K562 (cell line): Measurements from ENCODE around the gene ZW10. TPM values are rescaled to one million over a fixed set of nuclear protein-coding genes. Genes with fewer than 3 reads are reported as not detected.

Experiments
- CBX2 ChIP-seq: fragments of 200-600 bp; sonication (generic); IDR thresholded peaks from one replicate; pipeline ENCODE4 v1.6.1; 2012; ENCODE audit warnings: mild to moderate bottlenecking, low read length, inconsistent platforms; ENCODE audit not compliant: insufficient read depth, poor library complexity, severe bottlenecking
- DLX4 ChIP-seq: fragments of 250-450 bp; sonication (Bioruptor Pico); IDR thresholded peaks from 2 replicates; pipeline ENCODE4 v1.6.1; 2021; ENCODE audit warnings: mild to moderate bottlenecking
- ETS1 ChIP-seq: conservative IDR thresholded peaks from 2 replicates; pipeline ENCODE4 v1.6.1; 2011; ENCODE audit warnings: low read depth, mild to moderate bottlenecking, low read length; ENCODE audit not compliant: control insufficient read depth
- GMEB1 ChIP-seq: fragments of 250-450 bp; sonication (Bioruptor Pico); IDR thresholded peaks from 2 replicates; pipeline ENCODE4 v1.4.0; 2020; ENCODE audit warnings: mild to moderate bottlenecking
- HDAC1 ChIP-seq, 2 experiments: fragments of 450-650 bp; IDR thresholded peaks; 2 replicates each; pipeline ENCODE4 v1.6.1; 2016 to 2017; ENCODE audit warnings: inconsistent platforms in 1 of 2, mild to moderate bottlenecking in 1 of 2, moderate library complexity in 1 of 2
- HLTF ChIP-seq: fragments of 450-650 bp; IDR thresholded peaks from 2 replicates; pipeline ENCODE4 v1.6.1; 2016
- KLF1 ChIP-seq: fragments of 450-650 bp; IDR thresholded peaks from 2 replicates; pipeline ENCODE4 v1.6.1; 2016; ENCODE audit warnings: missing genetic modification characterization, missing compliant biosample characterization
- MAX ChIP-seq: sonication (generic); formaldehyde crosslinking; IDR thresholded peaks from 2 replicates; pipeline ENCODE4 v1.9.0; 2022; ENCODE audit warnings: mild to moderate bottlenecking, missing genetic modification reagents
- MAZ ChIP-seq, 2 experiments: fragments of 450-650 bp in 1 of 2; sonication (generic) in 1 of 2; formaldehyde crosslinking; IDR thresholded peaks in 1 of 2; conservative IDR thresholded peaks in 1 of 2; 2 replicates each; pipeline versions ENCODE4 v1.4.0 to v1.5.0; 2020; ENCODE audit warnings: mild to moderate bottlenecking in 1 of 2, missing genetic modification reagents in 1 of 2
- MEF2D ChIP-seq: conservative IDR thresholded peaks from 2 replicates; pipeline ENCODE4 v1.6.1; 2016; ENCODE audit warnings: low read depth, missing genetic modification characterization, missing compliant biosample characterization
- NR2F6 ChIP-seq: fragments of 450-650 bp; formaldehyde crosslinking; IDR thresholded peaks from 2 replicates; pipeline ENCODE4 v1.4.0; 2020; ENCODE audit warnings: mild to moderate bottlenecking
- RREB1 ChIP-seq: fragments of 250-450 bp; sonication (Bioruptor Pico); IDR thresholded peaks from 2 replicates; pipeline ENCODE4 v1.4.0; 2020
- ZBED1 ChIP-seq: IDR thresholded peaks from 2 replicates; pipeline ENCODE4 v1.6.1; 2014
- ZC3H8 ChIP-seq: fragments of 450-650 bp; IDR thresholded peaks from 2 replicates; pipeline ENCODE4 v1.6.1; 2017
- ZNF511 ChIP-seq: sonication (generic); formaldehyde crosslinking; IDR thresholded peaks from 2 replicates; pipeline ENCODE4 v1.8.0; 2022; ENCODE audit warnings: mild to moderate bottlenecking, missing genetic modification reagents
- ZNF76 ChIP-seq: fragments of 250-450 bp; sonication (Bioruptor Pico); IDR thresholded peaks from 2 replicates; pipeline ENCODE4 v1.4.0; 2020; ENCODE audit warnings: mild to moderate bottlenecking, moderate library complexity, borderline replicate concordance
- polyA plus RNA-seq, 8 experiments: library from polyadenylated mRNA; depleted of rRNA in 4 of 8; stranded (reverse) in 5 of 8; unstranded in 3 of 8; fragments of >200 nt; fragmentation: Nextera tagmentation in 2 of 8; fragmentation: Illumina TruSeq in 1 of 8; extraction: Ambion mirVana in 2 of 8; extraction: Trizol in 1 of 8; gene quantifications; 2 replicates each; pipeline versions ENCODE4 v1.2.1 to v1.2.3, GENCODE V29; 2011 to 2014; ENCODE audit warnings: inconsistent platforms in 1 of 8, missing spikeins in 1 of 8
- total RNA-seq, 7 experiments: library from RNA; depleted of rRNA in 6 of 7; stranded (reverse); fragments of >200 nt in 6 of 7; fragmentation: Illumina TruSeq in 2 of 7; extraction: Trizol in 2 of 7; gene quantifications; 2 replicates each; pipeline versions ENCODE4 v1.2.1 to v1.2.3, GENCODE V29; 2011 to 2021; ENCODE audit warnings: low replicate concordance in 1 of 7

The ZW10 gene
- total and polyA plus RNA-seq, 9 of the 15 experiments (the other 6 are each of a cell fraction or from before 2014, with no cell fraction given), result 9.4 to 37.7 (median 25.0) TPM

GRCh38 chr11:113690619-113691569 lies 82.6 kb downstream of the ZW10 start (continued):
- TF ChIP-seq CBX2, result no peak
- TF ChIP-seq ETS1, result peak; percentile 57; the same call in 1 of the 2 replicates
- peak in 1 of 2 experiments; percentile 71; a peak in 2 of 4 replicates for TF ChIP-seq HDAC1 (IDR thresholded peaks at IDR 0.05)
- peak; percentile 83 to 84 for TF ChIP-seq MAZ (CRISPR knock-in tag; conservative IDR thresholded peaks at IDR 0.05 in 1 of 2, IDR thresholded peaks at IDR 0.05 in 1 of 2)
- TF ChIP-seq RREB1 (CRISPR knock-in tag), result 0 out of 2 replicates have a peak, but pooled peaks have one; percentile 51
- peak; percentile 95 for TF ChIP-seq KLF1 (tag)
- TF ChIP-seq DLX4 (CRISPR knock-in tag), result no peak
- TF ChIP-seq ZNF511 (CRISPR knock-in tag), result peak; percentile 16; the same call in 1 of the 2 replicates
- no peak for TF ChIP-seq GMEB1 (CRISPR knock-in tag)
- TF ChIP-seq MEF2D (tag), result peak; percentile 51; the same call in 1 of the 2 replicates
- TF ChIP-seq MAX, result peak; percentile 96
- TF ChIP-seq HLTF, result no peak
- TF ChIP-seq ZBED1, result no peak
- no peak for TF ChIP-seq ZNF76
- TF ChIP-seq NR2F6 (CRISPR knock-in tag), result no peak
- TF ChIP-seq ZC3H8, result no peak
